ENCODE results near the gene KAT2B. TPM values are rescaled to one million over a fixed set of nuclear protein-coding genes. Genes with fewer than 3 reads are reported as not detected.

The KAT2B gene
- total RNA-seq, 1 experiment from 2014 or later: 3.7 TPM

GRCh38 chr3:20161714-20162113 lies 121.5 kb downstream of the KAT2B start:
- Histone ChIP-seq H2AFZ (ENCODE audit: low read depth, low read length, poor library complexity, severe bottlenecking) (no peak overlapping the region), H3K9me3 (ENCODE audit: control insufficient read depth in 1 of 2, insufficient read depth in 1 of 2, low read depth in 1 of 2, low read length in 2 of 2) (no peaks in the 10 kb centered on the region), H3K27me3 (ENCODE audit: insufficient read depth, low read length) (no peaks in the 10 kb centered on the region), H3K36me3 (ENCODE audit: control insufficient read depth in 1 of 2, insufficient read depth in 2 of 2, low read length in 2 of 2) (peaks cover 13 to 19% of the 10 kb centered on the region in 2 experiments), H3K27ac (ENCODE audit: low read depth, low read length) (no peak overlapping the region), H3K9me2 (ENCODE audit: insufficient read depth) (no peaks in the 10 kb centered on the region), H3K4me2 (ENCODE audit: low read length) (no peak overlapping the region), H3K9ac (ENCODE audit: low read length) (no peak overlapping the region), H3K4me1 (ENCODE audit: control insufficient read depth in 1 of 2, insufficient read depth in 2 of 2, low read length in 2 of 2) (no peaks in the 10 kb centered on the region), H3K79me2 (ENCODE audit: insufficient read depth, low read length) (no peaks in the 10 kb centered on the region), H3K4me3 (replicated peaks in 1 of 2; ENCODE audit: low read depth in 1 of 2, low read length in 2 of 2) (no peak overlapping the region), H4K20me1 (ENCODE audit: insufficient read depth) (no peaks in the 10 kb centered on the region)
- BruUV-seq (replicated peaks): no TSS peak
- intact Hi-C loops (cut with micrococcal nuclease): no loop called here
- DNase-seq (ENCODE audit: low read depth, low spot score): no peak
- ChIA-PET POLR2A (no interaction called here), RAD21 (ENCODE audit: low non-redundant PET in 1 of 2, low total read pairs in 2 of 2, uncharacterized antibody in 2 of 2, unreplicated experiment in 2 of 2) (no interaction called here), CTCF (no interaction called here)
- no peak for ATAC-seq
- no peak for TF ChIP-seq SIN3A (IDR thresholded peaks at IDR 0.05; ENCODE audit: low read depth)
- no peak for TF ChIP-seq POLR2A (IDR thresholded peaks at IDR 0.05; ENCODE audit: borderline replicate concordance, extremely low read depth, insufficient read depth, insufficient read length)
- no peak for TF ChIP-seq REST (IDR thresholded peaks at IDR 0.05; ENCODE audit: low read depth)
- TF ChIP-seq EGR1 (IDR thresholded peaks at IDR 0.05; ENCODE audit: low read depth): no peak

GRCh38 chr3:20173844-20174410 lies 133.7 kb downstream of the KAT2B start:
- Histone ChIP-seq H3K9me3 (ENCODE audit: control insufficient read depth in 1 of 2, insufficient read depth in 1 of 2, low read depth in 1 of 2, low read length in 2 of 2) (no peaks in the 10 kb centered on the region), H2AFZ (ENCODE audit: low read depth, low read length, poor library complexity, severe bottlenecking) (no peak overlapping the region), H3K27ac (ENCODE audit: low read depth, low read length) (no peak overlapping the region), H3K79me2 (ENCODE audit: insufficient read depth, low read length) (no peaks in the 10 kb centered on the region), H3K4me3 (replicated peaks in 1 of 2; ENCODE audit: low read depth in 1 of 2, low read length in 2 of 2) (no peak overlapping the region), H3K9me2 (ENCODE audit: insufficient read depth) (no peaks in the 10 kb centered on the region), H3K36me3 (ENCODE audit: control insufficient read depth in 1 of 2, insufficient read depth in 2 of 2, low read length in 2 of 2) (peaks cover 13 to 34% of the 10 kb centered on the region in 2 experiments), H3K9ac (ENCODE audit: low read length) (no peak overlapping the region), H3K4me2 (ENCODE audit: low read length) (no peak overlapping the region), H3K4me1 (ENCODE audit: control insufficient read depth in 1 of 2, insufficient read depth in 2 of 2, low read length in 2 of 2) (no peaks in the 10 kb centered on the region), H4K20me1 (ENCODE audit: insufficient read depth) (no peaks in the 10 kb centered on the region), H3K27me3 (ENCODE audit: insufficient read depth, low read length) (no peaks in the 10 kb centered on the region)
- ChIA-PET RAD21 (ENCODE audit: low non-redundant PET in 1 of 2, low total read pairs in 2 of 2, uncharacterized antibody in 2 of 2, unreplicated experiment in 2 of 2) (no interaction called here), CTCF (no interaction called here), POLR2A (no interaction called here)
- DNase-seq (ENCODE audit: low read depth, low spot score) (no peak), ATAC-seq (no peak)
- intact Hi-C loops (cut with micrococcal nuclease): no loop called here
- no TSS peak for BruUV-seq (replicated peaks)
- no peak for TF ChIP-seq FOSL1 (IDR thresholded peaks at IDR 0.05; ENCODE audit: low read depth)
- no peak for TF ChIP-seq REST (IDR thresholded peaks at IDR 0.05; ENCODE audit: low read depth)
- TF ChIP-seq POLR2AphosphoS5 (IDR thresholded peaks at IDR 0.05; ENCODE audit: low read depth, low read length): no peak
- TF ChIP-seq, protein P1, sequence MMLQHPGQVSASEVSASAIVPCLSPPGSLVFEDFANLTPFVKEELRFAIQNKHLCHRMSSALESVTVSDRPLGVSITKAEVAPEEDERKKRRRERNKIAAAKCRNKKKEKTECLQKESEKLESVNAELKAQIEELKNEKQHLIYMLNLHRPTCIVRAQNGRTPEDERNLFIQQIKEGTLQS (IDR thresholded peaks at IDR 0.05): no peak
- TF ChIP-seq ZFX (IDR thresholded peaks at IDR 0.05): no peak
- TF ChIP-seq CTCF (IDR thresholded peaks at IDR 0.05 in 2 of 3, conservative IDR thresholded peaks at IDR 0.05 in 1 of 3; ENCODE audit: borderline replicate concordance in 1 of 3, insufficient read depth in 1 of 3, low read depth in 2 of 3, low read length in 2 of 3): no peak
- TF ChIP-seq ELF1 (IDR thresholded peaks at IDR 0.05; ENCODE audit: borderline replicate concordance, low read depth): no peak
- no peak for TF ChIP-seq EZH2phosphoT487 (IDR thresholded peaks at IDR 0.05; ENCODE audit: borderline replicate concordance)
